ENCODE data around the gene ATP5ME. TPM values are rescaled to one million over a fixed set of nuclear protein-coding genes. Genes with fewer than 3 reads are reported as not detected.

Gene ATP5ME
- total and polyA plus RNA-seq, 2 of the 13 experiments (the other 11 are each of a cell fraction or from before 2014, with no cell fraction given): 305 to 753 TPM

DNA sequence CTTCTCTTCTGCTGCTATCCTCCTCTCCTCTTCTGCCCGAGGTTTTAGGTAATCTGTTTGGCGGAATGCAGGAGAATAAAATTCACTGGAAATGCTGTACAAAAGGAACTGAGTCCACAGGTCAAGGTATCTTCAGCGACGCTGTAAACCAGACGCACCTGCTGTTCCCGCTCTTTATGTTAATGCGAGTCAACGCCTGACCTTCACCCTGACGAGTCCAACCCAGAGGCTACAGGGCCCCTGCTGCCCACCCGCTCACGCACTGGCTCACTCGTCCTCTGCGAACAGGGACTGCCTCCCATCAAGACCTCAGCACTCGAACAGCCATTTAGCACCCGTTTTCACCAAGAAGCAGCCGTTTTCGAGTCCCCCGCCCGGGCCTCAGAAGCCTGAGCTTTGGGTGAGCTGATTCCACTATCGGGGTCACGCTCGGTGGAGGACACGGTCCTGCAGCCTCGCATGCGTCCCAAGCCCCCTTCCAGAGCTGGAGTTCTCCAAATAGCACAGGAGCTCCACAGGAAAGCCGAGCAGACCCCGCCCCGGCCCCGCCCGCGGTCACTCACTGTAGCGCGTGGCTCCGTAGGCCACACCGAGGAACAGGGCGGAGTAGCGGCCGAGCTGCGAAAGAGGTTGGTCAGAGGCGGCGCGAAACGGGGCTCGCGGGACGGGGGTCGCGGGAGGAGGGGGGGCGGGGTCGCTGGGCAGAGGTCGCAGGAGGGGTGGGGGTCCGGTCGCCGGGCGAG, 556 bp downstream of the ATP5ME start (continued):
- TF ChIP-seq BHLHE40 (IDR thresholded peaks at IDR 0.05; ENCODE audit: low read length) (no peak), MTF2 (CRISPR knock-in tag; IDR thresholded peaks at IDR 0.05; ENCODE audit: borderline replicate concordance) (no peak), MED1 (CRISPR knock-in tag; IDR thresholded peaks at IDR 0.05) (peak; percentile 38), SIX1 (CRISPR knock-in tag; IDR thresholded peaks at IDR 0.05; ENCODE audit: borderline replicate concordance) (no peak), CENPX (CRISPR knock-in tag; IDR thresholded peaks at IDR 0.05) (no peak), SAP130 (CRISPR knock-in tag; IDR thresholded peaks at IDR 0.05; ENCODE audit: low read depth) (0 out of 2 replicates have a peak, but pooled peaks have one; percentile 28), MYC (CRISPR knock-in tag; IDR thresholded peaks at IDR 0.05; ENCODE audit: borderline replicate concordance) (peak; percentile 7), ZNF232 (CRISPR knock-in tag; IDR thresholded peaks at IDR 0.05; ENCODE audit: borderline replicate concordance) (peak; percentile 22; the same call in 1 of the 2 replicates), SALL1 (CRISPR knock-in tag; IDR thresholded peaks at IDR 0.05) (0 out of 2 replicates have a peak, but pooled peaks have one; percentile 33), TARDBP (CRISPR knock-in tag; IDR thresholded peaks at IDR 0.05) (peak; percentile 5; the same call in 1 of the 2 replicates), SP5 (CRISPR knock-in tag; IDR thresholded peaks at IDR 0.05; ENCODE audit: borderline replicate concordance, low read depth) (no peak), ZBTB7A (CRISPR knock-in tag; IDR thresholded peaks at IDR 0.05) (no peak), TOPORS (CRISPR knock-in tag; IDR thresholded peaks at IDR 0.05) (peak; percentile 26; the same call in 1 of the 2 replicates)
- TF ChIP-seq, protein P1, sequence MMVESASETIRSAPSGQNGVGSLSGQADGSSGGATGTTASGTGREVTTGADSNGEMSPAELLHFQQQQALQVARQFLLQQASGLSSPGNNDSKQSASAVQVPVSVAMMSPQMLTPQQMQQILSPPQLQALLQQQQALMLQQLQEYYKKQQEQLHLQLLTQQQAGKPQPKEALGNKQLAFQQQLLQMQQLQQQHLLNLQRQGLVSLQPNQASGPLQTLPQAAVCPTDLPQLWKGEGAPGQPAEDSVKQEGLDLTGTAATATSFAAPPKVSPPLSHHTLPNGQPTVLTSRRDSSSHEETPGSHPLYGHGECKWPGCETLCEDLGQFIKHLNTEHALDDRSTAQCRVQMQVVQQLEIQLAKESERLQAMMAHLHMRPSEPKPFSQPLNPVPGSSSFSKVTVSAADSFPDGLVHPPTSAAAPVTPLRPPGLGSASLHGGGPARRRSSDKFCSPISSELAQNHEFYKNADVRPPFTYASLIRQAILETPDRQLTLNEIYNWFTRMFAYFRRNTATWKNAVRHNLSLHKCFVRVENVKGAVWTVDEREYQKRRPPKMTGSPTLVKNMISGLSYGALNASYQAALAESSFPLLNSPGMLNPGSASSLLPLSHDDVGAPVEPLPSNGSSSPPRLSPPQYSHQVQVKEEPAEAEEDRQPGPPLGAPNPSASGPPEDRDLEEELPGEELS (CRISPR knock-in tag; IDR thresholded peaks at IDR 0.05): 0 out of 2 replicates have a peak, but pooled peaks have one; percentile 13
- TF ChIP-seq, protein P2, sequence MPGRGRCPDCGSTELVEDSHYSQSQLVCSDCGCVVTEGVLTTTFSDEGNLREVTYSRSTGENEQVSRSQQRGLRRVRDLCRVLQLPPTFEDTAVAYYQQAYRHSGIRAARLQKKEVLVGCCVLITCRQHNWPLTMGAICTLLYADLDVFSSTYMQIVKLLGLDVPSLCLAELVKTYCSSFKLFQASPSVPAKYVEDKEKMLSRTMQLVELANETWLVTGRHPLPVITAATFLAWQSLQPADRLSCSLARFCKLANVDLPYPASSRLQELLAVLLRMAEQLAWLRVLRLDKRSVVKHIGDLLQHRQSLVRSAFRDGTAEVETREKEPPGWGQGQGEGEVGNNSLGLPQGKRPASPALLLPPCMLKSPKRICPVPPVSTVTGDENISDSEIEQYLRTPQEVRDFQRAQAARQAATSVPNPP (CRISPR knock-in tag; IDR thresholded peaks at IDR 0.05): peak; percentile 28; the same call in 1 of the 2 replicates
- TF ChIP-seq, protein P3, sequence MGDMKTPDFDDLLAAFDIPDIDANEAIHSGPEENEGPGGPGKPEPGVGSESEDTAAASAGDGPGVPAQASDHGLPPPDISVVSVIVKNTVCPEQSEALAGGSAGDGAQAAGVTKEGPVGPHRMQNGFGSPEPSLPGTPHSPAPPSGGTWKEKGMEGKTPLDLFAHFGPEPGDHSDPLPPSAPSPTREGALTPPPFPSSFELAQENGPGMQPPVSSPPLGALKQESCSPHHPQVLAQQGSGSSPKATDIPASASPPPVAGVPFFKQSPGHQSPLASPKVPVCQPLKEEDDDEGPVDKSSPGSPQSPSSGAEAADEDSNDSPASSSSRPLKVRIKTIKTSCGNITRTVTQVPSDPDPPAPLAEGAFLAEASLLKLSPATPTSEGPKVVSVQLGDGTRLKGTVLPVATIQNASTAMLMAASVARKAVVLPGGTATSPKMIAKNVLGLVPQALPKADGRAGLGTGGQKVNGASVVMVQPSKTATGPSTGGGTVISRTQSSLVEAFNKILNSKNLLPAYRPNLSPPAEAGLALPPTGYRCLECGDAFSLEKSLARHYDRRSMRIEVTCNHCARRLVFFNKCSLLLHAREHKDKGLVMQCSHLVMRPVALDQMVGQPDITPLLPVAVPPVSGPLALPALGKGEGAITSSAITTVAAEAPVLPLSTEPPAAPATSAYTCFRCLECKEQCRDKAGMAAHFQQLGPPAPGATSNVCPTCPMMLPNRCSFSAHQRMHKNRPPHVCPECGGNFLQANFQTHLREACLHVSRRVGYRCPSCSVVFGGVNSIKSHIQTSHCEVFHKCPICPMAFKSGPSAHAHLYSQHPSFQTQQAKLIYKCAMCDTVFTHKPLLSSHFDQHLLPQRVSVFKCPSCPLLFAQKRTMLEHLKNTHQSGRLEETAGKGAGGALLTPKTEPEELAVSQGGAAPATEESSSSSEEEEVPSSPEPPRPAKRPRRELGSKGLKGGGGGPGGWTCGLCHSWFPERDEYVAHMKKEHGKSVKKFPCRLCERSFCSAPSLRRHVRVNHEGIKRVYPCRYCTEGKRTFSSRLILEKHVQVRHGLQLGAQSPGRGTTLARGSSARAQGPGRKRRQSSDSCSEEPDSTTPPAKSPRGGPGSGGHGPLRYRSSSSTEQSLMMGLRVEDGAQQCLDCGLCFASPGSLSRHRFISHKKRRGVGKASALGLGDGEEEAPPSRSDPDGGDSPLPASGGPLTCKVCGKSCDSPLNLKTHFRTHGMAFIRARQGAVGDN (CRISPR knock-in tag; IDR thresholded peaks at IDR 0.05): peak; percentile 36
- TF ChIP-seq, protein P4, sequence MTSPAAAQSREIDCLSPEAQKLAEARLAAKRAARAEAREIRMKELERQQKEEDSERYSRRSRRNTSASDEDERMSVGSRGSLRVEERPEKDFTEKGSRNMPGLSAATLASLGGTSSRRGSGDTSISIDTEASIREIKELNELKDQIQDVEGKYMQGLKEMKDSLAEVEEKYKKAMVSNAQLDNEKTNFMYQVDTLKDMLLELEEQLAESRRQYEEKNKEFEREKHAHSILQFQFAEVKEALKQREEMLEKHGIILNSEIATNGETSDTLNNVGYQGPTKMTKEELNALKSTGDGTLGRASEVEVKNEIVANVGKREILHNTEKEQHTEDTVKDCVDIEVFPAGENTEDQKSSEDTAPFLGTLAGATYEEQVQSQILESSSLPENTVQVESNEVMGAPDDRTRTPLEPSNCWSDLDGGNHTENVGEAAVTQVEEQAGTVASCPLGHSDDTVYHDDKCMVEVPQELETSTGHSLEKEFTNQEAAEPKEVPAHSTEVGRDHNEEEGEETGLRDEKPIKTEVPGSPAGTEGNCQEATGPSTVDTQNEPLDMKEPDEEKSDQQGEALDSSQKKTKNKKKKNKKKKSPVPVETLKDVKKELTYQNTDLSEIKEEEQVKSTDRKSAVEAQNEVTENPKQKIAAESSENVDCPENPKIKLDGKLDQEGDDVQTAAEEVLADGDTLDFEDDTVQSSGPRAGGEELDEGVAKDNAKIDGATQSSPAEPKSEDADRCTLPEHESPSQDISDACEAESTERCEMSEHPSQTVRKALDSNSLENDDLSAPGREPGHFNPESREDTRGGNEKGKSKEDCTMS (CRISPR knock-in tag; conservative IDR thresholded peaks at IDR 0.05): no peak
- TF ChIP-seq, protein P5, sequence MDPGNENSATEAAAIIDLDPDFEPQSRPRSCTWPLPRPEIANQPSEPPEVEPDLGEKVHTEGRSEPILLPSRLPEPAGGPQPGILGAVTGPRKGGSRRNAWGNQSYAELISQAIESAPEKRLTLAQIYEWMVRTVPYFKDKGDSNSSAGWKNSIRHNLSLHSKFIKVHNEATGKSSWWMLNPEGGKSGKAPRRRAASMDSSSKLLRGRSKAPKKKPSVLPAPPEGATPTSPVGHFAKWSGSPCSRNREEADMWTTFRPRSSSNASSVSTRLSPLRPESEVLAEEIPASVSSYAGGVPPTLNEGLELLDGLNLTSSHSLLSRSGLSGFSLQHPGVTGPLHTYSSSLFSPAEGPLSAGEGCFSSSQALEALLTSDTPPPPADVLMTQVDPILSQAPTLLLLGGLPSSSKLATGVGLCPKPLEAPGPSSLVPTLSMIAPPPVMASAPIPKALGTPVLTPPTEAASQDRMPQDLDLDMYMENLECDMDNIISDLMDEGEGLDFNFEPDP (CRISPR knock-in tag; conservative IDR thresholded peaks at IDR 0.05): 0 out of 2 replicates have a peak, but pooled peaks have one; percentile 79

Measured in HepG2 (cell line).